Liver (tissue), 3 donors: ENCODE data around the gene LCE2B.

Experiments
- FOXA1 ChIP-seq: IDR thresholded peaks from 2 replicates; pipeline ENCODE4 v1.6.1; 2016; ENCODE audit warnings: antibody characterized with exemption
- GABPA ChIP-seq, 2 donors: IDR thresholded peaks in 1 of 2; conservative IDR thresholded peaks in 1 of 2; 2 replicates each; pipeline ENCODE4 v1.6.1; 2016; ENCODE audit warnings: antibody characterized with exemption in 2 of 2, mild to moderate bottlenecking in 1 of 2, moderate library complexity in 1 of 2
- JUND ChIP-seq, 2 donors: IDR thresholded peaks; 2 replicates each; pipeline ENCODE4 v1.6.1; 2016; ENCODE audit warnings: antibody characterized with exemption in 2 of 2
- NR2F2 ChIP-seq: IDR thresholded peaks from 2 replicates; pipeline ENCODE4 v1.6.1; 2016; ENCODE audit warnings: antibody characterized with exemption
- RAD21 ChIP-seq, 2 donors: IDR thresholded peaks; 2 replicates each; pipeline ENCODE4 v1.6.1; 2016; ENCODE audit warnings: antibody characterized with exemption in 2 of 2, mild to moderate bottlenecking in 2 of 2
- TAF1 ChIP-seq: conservative IDR thresholded peaks from 2 replicates; pipeline ENCODE4 v1.6.1; 2016; ENCODE audit warnings: antibody characterized with exemption, mild to moderate bottlenecking
- YY1 ChIP-seq: IDR thresholded peaks from 2 replicates; pipeline ENCODE4 v1.6.1; 2016; ENCODE audit warnings: antibody characterized with exemption, mild to moderate bottlenecking
- TF ChIP-seq, protein P1 (sequence below): fragments of 150-350 bp; IDR thresholded peaks from 2 replicates; pipeline ENCODE4 v1.5.1; 2017; ENCODE audit warnings: improper control_type of control experiment, low read depth, low read length; ENCODE audit not compliant: missing input control
- TF ChIP-seq, protein P2 (sequence below): IDR thresholded peaks from 2 replicates; pipeline ENCODE4 v1.6.1; 2016; ENCODE audit warnings: antibody characterized with exemption, mild to moderate bottlenecking
- TF ChIP-seq, protein P3 (sequence below): IDR thresholded peaks from 2 replicates; pipeline ENCODE4 v1.6.1; 2016; ENCODE audit warnings: antibody characterized with exemption
- TF ChIP-seq, protein P4 (sequence below): IDR thresholded peaks from 2 replicates; pipeline ENCODE4 v1.6.1; 2016; ENCODE audit warnings: antibody characterized with exemption
- donor health status: healthy.
- donor health status: healthy.

DNA sequence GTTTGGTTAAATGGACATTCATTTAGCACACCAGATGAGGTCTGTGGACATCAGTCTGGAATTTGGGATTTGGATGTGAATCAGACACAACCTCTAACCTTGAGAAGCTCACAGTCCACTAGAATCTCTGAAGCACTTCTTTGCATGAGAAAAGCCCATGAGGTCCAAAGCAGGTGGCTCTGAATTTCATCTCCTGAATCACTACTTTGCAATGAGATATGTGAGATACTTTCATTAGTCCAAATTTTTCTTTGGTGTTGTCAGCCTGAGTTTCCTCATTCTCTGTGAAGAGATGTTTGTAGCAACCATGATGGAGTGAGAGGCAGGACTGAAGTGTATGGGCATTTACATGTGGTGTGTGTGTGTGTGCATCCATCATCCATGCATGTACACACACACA is 39.3 kb upstream of the LCE2B start:
- TF ChIP-seq, protein P1, sequence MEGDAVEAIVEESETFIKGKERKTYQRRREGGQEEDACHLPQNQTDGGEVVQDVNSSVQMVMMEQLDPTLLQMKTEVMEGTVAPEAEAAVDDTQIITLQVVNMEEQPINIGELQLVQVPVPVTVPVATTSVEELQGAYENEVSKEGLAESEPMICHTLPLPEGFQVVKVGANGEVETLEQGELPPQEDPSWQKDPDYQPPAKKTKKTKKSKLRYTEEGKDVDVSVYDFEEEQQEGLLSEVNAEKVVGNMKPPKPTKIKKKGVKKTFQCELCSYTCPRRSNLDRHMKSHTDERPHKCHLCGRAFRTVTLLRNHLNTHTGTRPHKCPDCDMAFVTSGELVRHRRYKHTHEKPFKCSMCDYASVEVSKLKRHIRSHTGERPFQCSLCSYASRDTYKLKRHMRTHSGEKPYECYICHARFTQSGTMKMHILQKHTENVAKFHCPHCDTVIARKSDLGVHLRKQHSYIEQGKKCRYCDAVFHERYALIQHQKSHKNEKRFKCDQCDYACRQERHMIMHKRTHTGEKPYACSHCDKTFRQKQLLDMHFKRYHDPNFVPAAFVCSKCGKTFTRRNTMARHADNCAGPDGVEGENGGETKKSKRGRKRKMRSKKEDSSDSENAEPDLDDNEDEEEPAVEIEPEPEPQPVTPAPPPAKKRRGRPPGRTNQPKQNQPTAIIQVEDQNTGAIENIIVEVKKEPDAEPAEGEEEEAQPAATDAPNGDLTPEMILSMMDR, result no peak
- no peak for TF ChIP-seq NR2F2
- TF ChIP-seq, protein P2, sequence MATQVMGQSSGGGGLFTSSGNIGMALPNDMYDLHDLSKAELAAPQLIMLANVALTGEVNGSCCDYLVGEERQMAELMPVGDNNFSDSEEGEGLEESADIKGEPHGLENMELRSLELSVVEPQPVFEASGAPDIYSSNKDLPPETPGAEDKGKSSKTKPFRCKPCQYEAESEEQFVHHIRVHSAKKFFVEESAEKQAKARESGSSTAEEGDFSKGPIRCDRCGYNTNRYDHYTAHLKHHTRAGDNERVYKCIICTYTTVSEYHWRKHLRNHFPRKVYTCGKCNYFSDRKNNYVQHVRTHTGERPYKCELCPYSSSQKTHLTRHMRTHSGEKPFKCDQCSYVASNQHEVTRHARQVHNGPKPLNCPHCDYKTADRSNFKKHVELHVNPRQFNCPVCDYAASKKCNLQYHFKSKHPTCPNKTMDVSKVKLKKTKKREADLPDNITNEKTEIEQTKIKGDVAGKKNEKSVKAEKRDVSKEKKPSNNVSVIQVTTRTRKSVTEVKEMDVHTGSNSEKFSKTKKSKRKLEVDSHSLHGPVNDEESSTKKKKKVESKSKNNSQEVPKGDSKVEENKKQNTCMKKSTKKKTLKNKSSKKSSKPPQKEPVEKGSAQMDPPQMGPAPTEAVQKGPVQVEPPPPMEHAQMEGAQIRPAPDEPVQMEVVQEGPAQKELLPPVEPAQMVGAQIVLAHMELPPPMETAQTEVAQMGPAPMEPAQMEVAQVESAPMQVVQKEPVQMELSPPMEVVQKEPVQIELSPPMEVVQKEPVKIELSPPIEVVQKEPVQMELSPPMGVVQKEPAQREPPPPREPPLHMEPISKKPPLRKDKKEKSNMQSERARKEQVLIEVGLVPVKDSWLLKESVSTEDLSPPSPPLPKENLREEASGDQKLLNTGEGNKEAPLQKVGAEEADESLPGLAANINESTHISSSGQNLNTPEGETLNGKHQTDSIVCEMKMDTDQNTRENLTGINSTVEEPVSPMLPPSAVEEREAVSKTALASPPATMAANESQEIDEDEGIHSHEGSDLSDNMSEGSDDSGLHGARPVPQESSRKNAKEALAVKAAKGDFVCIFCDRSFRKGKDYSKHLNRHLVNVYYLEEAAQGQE, result no peak
- TF ChIP-seq YY1, result no peak
- no peak for TF ChIP-seq GABPA (IDR thresholded peaks at IDR 0.05 in 1 of 2, conservative IDR thresholded peaks at IDR 0.05 in 1 of 2)
- TF ChIP-seq, protein P3, sequence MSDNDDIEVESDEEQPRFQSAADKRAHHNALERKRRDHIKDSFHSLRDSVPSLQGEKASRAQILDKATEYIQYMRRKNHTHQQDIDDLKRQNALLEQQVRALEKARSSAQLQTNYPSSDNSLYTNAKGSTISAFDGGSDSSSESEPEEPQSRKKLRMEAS, result no peak
- TF ChIP-seq JUND (IDR thresholded peaks at IDR 0.05), result no peak
- no peak for TF ChIP-seq RAD21 (IDR thresholded peaks at IDR 0.05)
- TF ChIP-seq TAF1, result no peak
- TF ChIP-seq, protein P4, sequence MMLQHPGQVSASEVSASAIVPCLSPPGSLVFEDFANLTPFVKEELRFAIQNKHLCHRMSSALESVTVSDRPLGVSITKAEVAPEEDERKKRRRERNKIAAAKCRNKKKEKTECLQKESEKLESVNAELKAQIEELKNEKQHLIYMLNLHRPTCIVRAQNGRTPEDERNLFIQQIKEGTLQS, result no peak
- no peak for TF ChIP-seq FOXA1
